ENCODE measurements around the gene PCDHGA8.
"Not testable (repeated sequence)": the region's sequence is repeated elsewhere in the genome, so short reads cannot be mapped to it uniquely, and the experiment has no call there.

PCDHGA8 gene

DNA sequence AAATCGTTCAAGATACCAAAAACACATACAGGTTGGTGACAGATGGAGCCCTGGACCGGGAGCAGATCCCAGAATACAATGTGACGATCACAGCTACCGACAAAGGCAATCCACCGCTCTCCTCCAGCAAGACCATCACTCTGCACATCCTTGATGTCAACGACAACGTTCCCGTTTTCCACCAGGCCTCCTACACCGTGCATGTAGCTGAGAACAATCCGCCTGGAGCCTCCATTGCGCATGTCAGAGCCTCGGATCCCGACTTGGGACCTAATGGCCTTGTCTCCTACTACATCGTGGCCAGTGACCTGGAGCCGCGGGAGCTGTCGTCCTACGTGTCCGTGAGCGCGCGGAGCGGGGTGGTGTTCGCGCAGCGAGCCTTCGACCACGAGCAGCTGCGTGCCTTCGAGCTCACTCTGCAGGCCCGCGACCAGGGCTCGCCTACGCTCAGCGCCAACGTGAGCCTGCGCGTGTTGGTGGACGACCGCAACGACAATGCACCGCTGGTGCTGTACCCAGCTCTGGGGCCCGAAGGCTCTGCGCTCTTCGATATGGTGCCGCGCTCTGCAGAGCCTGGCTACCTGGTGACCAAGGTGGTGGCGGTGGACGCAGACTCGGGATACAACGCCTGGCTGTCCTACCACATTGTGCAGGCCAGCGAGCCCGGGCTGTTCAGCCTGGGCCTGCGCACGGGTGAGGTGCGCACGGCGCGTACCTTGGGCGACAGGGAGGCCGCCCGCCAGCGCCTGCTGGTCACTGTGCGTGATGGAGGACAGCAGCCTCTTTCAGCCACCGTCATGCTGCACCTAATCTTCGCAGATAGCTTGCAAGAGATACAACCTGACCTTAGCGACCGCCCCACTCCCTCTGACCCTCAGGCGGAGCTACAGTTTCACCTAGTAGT, 20.6 kb upstream of the PCDHGA8 start:
- no peak for DNase-seq

GRCh38 chr5:141373673-141374317, 18.6 kb upstream of the PCDHGA8 start, which contains the start of gene PCDHGA6:
TSS of gene PCDHGA6 (plus strand) at chr5:141373891. CDS start at chr5:141374084, 193 bp downstream.
- no peak for DNase-seq

DNA sequence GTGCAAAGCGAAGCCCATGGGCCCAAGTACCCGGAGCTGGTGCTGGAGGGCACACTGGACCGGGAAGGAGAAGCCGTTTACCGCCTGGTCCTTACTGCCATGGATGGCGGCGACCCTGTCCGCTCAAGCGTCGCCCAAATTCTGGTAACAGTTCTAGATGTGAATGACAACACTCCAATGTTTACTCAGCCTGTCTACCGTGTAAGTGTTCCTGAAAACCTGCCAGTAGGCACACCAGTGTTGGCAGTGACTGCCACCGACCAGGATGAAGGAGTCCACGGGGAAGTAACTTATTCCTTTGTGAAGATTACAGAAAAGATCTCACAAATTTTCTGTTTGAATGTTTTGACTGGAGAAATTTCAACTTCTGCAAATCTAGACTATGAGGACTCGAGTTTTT, 17.8 kb upstream of the PCDHGA8 start:
- no peak for DNase-seq

GRCh38 chr5:141375444-141376155, 16.8 kb upstream of the PCDHGA8 start:
- DNase-seq: not testable (repeated sequence)

GRCh38 chr5:141382469-141383294, 9.8 kb upstream of the PCDHGA8 start, which contains the start of gene PCDHGA7:
TSS of gene PCDHGA7 (plus strand) at chr5:141382742. CDS start at chr5:141382900, 158 bp downstream.
- DNase-seq: no peak

DNA sequence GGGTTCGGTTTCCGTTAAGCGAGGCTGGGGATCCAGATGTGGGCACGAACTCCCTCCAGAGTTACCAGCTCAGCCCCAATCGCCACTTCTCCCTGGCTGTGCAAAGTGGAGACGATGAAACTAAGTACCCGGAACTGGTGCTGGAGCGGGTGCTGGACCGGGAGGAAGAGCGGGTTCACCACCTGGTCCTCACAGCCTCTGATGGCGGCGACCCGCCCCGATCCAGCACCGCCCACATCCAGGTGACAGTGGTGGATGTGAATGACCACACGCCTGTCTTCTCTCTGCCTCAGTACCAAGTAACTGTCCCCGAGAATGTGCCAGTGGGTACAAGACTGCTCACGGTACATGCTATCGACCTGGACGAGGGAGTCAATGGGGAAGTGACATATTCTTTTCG, 9.1 kb upstream of the PCDHGA8 start:
- DNase-seq: no peak

DNA sequence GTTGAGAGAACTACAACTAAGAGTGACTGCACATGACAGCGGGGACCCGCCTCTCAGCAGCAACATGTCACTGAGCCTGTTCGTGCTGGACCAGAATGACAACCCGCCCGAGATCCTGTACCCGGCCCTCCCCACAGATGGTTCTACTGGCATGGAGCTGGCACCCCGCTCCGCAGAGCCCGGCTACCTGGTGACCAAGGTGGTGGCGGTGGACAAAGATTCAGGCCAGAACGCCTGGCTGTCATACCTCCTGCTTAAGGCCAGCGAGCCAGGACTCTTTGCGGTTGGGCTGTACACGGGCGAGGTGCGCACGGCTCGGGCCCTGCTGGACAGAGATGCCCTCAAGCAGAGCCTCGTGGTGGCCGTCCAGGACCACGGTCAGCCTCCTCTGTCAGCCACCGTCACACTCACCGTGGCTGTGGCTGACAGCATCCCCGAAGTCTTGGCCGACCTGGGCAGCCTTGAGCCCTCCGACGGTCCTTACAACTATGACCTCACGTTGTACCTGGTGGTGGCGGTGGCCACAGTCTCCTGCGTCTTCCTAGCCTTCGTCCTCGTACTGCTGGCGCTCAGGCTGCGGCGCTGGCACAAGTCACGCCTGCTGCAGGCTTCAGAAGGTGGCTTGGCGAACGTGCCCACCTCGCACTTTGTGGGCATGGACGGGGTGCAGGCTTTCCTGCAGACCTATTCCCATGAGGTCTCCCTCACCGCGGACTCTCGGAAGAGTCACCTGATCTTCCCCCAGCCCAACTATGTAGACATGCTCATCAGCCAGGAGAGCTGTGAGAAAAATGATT, 7.8 kb upstream of the PCDHGA8 start:
- DNase-seq: no peak

- not testable (repeated sequence) for DNase-seq
Measured at GRCh38 chr5:141387557-141388311, 4.7 kb upstream of the PCDHGA8 start, which contains the start of gene PCDHGB4. TSS of gene PCDHGB4 (plus strand) at chr5:141387698. CDS start at chr5:141387885, 187 bp downstream.

DNA sequence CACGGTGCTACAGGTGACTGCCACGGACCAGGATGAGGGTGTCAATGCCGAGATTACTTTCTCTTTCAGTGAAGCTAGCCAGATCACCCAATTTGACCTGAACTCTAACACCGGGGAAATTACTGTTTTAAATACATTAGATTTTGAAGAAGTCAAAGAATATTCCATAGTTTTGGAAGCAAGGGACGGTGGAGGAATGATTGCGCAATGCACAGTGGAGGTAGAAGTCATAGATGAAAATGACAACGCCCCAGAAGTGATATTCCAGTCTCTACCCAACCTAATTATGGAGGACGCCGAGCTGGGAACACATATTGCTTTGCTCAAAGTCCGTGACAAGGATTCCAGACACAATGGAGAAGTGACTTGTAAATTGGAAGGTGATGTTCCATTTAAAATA, 3.8 kb upstream of the PCDHGA8 start:
- no peak for DNase-seq

GRCh38 chr5:141389153-141390042, 3.0 kb upstream of the PCDHGA8 start:
- DNase-seq: no peak

GRCh38 chr5:141393267-141393666, 834 bp downstream of the PCDHGA8 start:
- no peak for DNase-seq

DNA sequence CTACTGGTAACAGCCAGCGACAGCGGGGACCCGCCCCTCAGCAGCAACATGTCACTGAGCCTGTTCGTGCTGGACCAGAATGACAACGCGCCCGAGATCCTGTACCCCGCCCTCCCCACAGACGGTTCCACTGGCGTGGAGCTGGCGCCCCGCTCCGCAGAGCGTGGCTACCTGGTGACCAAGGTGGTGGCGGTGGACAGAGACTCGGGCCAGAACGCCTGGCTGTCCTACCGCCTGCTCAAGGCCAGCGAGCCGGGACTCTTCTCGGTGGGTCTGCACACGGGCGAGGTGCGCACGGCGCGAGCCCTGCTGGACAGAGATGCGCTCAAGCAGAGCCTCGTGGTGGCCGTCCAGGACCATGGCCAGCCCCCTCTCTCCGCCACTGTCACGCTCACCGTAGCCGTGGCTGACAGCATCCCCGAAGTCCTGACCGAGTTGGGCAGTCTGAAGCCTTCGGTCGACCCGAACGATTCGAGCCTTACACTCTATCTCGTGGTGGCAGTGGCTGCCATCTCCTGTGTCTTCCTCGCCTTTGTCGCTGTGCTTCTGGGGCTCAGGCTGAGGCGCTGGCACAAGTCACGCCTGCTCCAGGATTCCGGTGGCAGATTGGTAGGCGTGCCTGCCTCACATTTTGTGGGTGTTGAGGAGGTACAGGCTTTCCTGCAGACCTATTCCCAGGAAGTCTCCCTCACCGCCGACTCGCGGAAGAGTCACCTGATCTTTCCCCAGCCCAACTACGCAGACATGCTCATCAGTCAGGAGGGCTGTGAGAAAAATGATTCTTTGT, 2.2 kb downstream of the PCDHGA8 start:
- DNase-seq: not testable (repeated sequence)

DNA sequence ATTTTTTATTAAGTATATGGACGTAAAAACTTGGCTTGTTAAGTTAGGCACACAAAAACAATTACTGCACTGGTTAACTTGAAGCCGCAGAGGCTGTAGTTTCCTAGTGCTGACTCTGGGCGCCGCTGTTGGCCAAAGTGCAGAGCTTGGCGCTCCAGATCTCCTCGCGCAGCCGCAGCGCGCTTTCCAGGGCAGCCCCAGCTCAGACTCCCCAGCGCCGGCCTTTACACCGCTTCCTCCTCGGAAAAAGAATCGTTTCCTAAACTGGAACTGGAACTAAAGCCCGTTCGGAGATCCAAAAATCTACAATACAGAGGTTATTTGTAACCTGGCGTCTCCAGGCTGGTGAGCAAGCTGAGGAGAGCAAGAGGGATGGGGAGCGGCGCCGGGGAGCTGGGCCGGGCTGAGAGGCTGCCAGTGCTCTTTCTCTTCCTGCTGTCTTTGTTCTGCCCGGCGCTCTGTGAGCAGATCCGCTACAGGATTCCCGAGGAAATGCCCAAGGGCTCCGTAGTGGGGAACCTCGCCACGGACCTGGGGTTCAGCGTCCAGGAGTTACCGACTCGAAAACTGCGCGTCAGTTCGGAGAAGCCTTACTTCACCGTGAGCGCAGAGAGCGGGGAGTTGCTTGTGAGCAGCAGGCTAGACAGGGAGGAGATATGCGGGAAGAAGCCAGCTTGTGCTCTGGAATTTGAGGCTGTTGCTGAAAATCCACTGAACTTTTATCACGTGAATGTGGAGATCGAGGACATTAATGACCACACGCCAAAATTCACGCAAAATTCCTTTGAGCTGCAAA, 5.5 kb downstream of the PCDHGA8 start, which contains the start of gene PCDHGB5:
TSS of gene PCDHGB5 (plus strand) at position 192 of the 796 bp plus-strand sequence. CDS start at position 373, 181 bp downstream.
- not testable (repeated sequence) for DNase-seq

GRCh38 chr5:141398608-141399007, 6.2 kb downstream of the PCDHGA8 start:
- no peak for DNase-seq

- no peak for DNase-seq
Measured at GRCh38 chr5:141399555-141400258, 7.3 kb downstream of the PCDHGA8 start.

DNA sequence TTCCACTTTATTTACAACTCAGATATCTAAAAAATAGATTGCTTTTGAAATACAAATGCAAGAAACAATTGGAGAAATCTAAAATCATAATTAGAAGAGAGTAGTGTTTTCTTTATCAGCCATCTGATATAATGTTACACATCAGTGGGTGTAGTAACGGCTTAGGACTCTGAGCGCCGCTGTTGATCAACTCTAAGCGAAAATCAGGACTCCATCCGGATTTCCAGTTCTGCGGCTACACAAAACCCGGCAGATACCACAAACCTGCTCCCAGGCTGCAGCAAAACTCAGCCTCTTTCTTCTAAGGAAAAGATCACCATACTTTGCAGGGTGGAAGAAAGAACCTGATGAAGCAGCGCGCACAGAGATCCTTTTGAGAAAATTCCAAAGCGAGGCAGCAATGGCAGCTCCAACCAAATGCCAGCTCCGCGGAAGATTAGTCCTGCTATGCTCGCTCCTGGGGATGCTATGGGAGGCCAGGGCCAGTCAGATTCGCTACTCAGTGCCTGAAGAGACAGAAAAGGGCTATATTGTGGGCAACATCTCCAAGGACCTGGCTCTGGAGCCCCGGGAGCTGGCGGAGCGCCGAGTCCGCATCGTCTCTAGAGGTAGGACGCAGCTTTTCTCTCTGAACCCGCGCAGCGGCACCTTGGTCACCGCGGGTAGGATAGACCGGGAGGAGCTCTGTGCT, 10.3 kb downstream of the PCDHGA8 start, which contains the start of gene PCDHGA9:
TSS of gene PCDHGA9 (plus strand) at position 226 of the 691 bp plus-strand sequence. CDS start at position 401, 175 bp downstream.
- DNase-seq: no peak

All from midbrain (tissue), 1 donor.